Right hindlimb (tissue), 1 donor: ENCODE measurements around the gene GLRX.

Experiments used
- DNase-seq: peaks from one replicate; pipeline ENCODE4 v3.0.0-alpha.2; 2018

GLRX gene

DNA sequence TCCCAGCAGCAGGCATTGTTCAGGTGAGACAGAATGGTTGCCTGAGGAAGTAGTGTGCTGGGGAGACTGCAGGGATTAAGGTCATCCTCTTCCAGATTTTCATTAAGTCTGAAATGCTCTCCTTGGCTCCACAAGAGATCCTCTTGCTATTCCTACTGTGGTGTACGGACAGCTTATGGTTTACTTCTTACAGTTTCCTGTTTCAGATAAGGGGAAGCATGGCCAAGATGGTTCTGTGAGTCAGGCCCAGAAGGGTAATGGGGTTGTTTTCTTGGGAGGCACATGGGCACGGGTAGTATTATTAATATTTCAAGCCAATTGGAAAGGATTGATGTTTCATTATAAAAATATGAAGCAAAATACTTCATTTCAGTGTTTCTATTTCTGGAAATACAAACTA, 42.9 kb downstream of the GLRX start:
- no peak for DNase-seq

DNA sequence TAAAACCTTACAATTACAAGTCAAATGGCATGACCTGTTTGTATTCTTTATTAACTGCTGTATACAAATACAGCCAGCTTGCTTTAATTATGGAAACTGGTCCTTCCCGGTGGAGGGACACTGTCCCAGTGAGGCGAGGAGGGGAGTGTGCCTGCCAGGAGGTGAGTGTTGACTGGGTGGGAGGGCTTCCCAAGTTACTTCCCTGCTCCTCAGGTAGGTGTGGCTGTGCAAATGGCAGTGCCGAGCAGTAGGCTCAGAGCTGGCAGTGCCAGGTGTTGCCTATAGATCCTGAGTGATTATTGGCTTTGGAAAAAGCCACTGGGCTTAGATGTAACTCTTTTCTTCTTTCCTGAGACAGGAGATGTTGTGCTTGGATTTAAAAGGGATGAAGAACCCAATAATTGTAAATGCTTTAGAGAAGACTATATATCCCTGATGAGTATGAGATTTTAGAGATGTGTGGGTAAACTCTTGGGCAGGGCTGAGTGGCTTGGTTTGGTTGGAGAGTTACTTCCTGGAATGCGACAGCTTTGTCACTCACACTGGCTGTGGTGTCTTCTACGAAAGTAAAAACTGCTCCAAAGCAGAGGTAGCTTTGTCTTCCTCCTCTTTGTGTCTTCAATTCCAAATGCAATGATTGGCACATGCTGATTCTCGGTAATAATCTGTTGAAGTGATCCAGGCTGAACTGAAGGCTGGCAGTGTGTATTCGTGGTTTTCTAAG, 43.7 kb downstream of the GLRX start:
- DNase-seq, result no peak

DNA sequence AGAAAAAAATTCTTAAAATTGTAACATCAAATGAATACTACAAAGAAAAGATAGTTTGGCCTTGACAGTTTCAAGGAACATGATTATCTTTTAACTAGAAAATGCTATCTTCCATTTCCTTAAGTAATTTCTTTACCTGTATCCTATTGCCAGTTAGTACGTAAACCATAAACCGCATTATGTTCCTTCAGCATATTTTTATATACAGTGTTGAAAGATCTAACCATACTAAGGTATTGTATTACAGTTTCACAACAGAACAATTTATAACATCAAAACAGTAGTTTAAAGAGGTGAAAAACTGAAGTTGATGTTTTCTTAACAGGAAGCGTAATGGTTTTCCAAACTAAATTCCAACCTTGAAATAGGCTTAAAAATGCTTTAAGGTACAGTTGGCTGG, 45.1 kb downstream of the GLRX start:
- DNase-seq, result no peak

DNA sequence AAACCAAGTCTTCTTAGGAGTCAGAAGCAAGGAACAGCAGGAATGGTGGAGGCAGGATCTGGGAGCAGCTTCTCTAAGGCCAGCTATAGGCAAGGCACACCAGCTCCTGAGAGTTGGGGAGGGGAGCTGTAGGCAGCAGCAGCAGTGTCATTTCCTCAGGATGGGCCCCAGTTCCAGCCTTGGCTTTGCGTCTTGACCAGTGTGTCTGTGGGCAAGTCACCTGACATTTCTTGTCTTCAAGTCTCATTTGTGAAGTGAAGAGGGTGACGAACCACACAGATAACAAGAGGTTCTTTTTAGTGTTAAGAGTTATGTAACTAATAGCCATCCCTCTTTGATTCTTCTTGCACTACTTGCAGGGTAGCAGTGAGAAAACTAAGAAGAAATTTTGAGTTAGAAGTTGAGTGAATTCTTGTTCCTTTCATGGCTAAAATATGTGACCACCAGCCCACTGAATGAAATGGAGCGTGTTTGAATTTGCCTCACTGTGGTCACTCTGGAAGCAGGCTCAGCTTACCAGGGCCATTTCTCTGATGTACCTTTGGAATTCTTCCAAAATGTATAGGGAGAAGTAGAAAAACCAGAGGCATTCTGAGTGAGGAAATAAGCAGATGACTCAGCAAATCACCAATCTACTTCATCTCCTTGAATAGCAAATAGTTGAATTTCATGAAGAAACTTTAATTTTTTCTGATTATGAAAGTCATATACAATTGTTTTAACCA, 49.0 kb downstream of the GLRX start:
- DNase-seq, result no peak

DNA sequence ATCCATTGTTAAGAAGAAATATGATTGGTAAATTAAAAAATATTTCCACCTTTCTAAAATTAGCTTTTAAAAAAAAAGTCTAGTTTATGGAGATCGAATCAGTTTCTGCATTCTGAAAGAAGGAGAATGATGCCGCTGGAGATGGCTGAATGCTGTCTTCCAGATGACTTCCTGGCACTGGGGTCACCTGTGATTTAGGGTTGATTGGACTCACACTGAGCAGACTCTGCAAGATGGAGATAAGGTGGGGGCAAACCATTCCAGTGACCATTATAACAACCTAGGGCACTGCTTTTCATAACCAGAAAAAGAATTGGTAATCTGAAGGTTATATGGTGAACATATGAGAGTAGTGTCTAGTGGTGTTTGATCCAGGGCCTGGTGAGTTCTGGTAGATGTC, 50.6 kb downstream of the GLRX start:
- no peak for DNase-seq

DNA sequence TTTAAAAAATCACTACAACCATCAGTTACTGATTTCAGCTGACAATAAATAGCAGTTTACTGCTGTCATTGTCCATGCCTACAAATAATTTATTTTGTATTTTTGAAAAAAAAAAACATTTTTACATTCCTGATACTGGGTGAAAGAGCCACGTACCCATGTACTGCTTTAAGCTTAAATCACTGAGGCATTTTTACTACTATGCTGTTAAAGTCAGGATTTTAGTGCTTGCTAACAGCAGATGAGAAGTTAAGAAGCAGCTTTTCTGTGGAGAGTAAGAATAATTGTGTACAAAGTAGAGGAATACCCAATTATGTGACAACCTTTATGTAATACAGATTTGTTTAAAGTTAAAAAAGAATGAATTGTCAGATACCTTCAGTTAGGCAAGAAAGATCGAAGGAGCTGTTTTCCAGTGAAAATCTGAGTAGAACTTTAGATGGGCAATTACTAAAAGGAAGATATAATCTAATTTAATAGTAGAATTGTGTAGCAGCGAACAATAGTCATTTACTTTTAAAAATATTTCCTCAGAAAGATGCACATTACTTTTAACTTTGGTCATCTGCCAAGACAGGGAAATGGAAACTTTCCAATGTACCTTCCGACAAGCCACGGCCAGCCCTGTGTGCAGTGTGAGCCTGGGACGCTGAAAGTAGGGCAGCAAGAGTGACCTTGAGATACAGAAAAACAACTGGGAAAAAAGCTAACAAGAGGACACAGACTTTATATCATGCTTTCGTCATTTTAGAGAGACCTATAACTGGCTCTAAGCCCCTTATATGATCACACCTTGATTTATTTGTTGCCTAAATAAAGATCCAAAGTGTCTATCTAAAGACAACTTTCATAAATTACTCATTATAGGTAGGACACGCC, 51.5 kb downstream of the GLRX start:
- DNase-seq, result no peak

DNA sequence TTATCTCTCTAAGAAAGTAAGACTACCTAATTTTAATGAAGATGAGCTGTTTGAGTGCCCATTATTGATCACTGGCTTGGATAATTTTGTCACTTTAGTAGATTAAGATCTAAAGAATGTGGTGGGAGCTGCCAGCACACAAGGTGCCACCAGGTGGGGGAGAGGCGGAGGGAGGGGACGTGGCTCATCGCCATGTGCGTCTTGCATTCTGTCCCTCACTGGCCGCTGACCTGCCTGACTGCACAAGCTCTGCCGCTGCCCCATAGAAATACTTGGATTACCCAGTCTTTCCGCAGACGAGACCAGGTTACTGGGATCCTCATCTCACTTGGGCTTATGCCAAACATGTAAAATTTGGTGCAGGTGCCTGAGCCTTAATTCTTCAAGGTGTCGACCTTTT, 53.8 kb downstream of the GLRX start:
- DNase-seq, result no peak

DNA sequence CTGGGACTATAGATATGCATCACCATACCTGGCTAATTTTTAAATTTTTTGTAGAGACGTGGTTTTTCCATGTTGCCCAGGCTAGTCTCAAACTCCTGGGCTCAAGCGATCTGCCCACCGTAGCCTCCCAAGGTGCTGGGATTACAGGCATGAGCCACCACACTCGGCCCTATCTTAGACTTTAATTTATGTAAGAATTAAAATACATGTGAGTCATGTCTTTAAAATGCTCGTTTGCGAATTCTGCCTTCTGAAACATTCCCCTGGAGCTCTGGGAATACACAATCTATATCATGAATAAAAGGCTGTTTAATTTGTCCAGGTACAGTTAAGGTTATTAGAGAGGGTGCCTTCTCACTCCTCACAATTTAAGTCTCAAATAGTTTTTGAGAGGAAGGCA, 58.6 kb downstream of the GLRX start:
- DNase-seq, result no peak
